GM18505 (cell line): ENCODE results near the gene ZNF831.

Experiments
- ATAC-seq: cut with Tn5 transposase; IDR thresholded peaks from one replicate; pipeline ENCODE4 v1.9.1; 2021; ENCODE audit not compliant: unreplicated experiment
- POLR2A ChIP-seq: IDR thresholded peaks from 4 replicates; pipeline ENCODE4 v1.6.1; 2011; ENCODE audit warnings: borderline replicate concordance; ENCODE audit not compliant: insufficient read depth, insufficient read length; ENCODE audit errors: extremely low read depth

The ZNF831 gene

DNA sequence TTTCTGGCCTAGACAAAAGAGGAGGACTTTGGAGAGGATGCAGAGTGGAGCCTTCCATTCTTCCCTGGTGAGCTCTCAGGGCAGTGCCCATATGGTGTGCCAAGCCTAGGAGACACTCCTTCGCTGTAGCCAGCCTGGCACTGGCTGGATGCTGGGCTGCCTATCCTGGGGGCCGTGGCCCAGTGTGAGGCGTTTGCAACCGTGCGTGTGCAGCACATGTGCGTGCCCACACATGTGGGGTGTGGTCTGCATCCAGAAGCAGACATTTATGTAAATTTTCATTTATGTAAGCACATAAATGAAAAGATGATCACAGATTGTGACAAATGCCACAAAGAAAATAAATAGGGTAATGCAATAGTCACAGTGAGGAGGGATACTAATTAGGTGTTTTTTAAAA lies 35.8 kb upstream of the ZNF831 start:
- TF ChIP-seq POLR2A = no peak
- no peak for ATAC-seq

DNA sequence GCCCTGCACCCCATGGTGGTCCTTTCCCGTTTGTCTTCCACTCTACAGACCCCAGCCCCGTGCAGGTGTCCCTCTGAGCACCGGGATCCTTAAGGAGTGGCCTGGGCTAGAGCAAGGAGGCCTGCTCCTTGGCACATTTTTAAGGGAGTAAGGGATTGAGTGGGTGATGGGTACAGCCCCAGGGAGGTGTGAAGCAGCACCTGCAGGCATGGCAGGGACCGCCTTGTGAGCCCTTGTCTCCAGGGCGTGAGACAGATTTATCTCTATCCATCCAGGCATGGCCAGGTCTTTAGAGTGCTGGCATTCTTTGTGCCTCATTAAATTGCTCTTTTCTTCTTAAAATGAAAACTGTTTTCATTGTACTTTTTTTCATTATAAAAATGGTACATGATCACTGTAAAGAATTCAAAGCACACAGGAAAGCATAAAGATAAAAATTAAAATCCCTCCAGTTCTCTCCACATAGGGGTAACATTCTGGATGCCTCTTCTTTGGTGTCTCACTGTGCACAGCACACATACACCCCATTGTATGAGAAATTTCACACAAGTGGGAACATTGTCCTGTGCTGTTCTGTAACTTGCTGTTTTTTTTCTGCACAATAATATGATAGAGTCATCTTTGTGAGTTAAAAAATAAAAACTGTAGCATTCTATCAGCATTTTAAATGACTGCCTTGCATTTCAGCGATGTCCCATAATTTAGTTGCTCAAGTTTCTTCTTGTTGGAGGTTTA lies 31.9 kb upstream of the ZNF831 start:
- no peak for ATAC-seq
- TF ChIP-seq POLR2A = no peak

DNA sequence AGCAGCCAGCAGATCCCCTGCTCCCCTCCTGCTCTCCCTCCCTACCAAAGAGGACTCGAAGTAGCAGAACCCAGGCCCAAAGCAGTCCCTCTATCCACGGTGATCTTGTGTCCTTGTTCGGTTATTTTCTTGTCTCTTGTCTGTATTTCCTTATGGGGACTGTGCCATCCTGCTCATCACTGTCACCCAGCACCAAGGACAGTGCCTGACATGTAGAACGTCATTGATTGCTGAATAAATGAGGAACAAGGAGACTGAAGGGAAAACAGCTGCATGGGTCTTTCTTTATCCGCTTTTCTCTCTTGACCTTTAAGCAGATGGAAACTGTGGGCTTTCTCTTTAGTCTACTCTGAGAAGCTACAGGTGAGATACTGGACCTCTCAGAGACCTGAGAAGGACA lies 29.4 kb upstream of the ZNF831 start:
- ATAC-seq = no peak
- no peak for TF ChIP-seq POLR2A

DNA sequence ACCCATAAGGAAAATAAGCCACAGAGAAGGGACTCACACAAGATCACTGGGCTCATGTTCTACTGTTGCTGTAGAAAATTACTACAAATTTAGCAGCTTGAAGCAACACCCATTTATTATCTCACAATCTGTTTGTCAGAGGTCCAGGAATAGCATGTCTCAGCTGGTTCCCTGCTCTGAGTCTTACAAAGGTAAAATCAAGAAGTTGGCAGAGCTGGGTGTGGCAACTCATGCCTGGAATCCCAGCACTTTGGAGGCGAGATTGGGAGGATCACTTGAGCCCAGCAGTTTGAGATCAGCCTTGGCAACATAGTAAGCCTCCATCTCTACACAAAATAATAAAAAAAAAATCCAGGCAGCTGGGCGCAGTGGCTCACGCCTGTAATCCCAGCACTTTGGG lies 28.5 kb upstream of the ZNF831 start:
- no peak for TF ChIP-seq POLR2A
- ATAC-seq = no peak

DNA sequence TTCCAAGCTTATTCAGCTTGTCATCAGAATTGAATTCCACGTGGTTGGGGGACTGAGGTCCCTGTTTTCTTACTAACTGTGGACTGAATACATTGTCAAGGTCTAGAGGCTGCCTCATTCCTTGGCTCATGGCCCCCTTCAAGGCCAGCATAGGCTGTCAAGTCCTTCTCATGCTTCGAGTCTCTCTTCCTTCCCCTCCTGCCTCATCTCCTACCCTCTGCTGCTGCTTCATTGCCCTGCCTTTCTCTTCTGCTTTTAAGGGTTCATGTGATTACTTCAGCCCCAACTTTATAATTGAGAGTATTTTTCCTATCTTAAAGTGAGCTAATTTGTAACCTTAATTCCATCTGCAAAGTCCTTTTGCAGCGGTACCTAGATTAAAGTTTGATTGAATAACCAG lies 27.6 kb upstream of the ZNF831 start:
- no peak for TF ChIP-seq POLR2A
- no peak for ATAC-seq

DNA sequence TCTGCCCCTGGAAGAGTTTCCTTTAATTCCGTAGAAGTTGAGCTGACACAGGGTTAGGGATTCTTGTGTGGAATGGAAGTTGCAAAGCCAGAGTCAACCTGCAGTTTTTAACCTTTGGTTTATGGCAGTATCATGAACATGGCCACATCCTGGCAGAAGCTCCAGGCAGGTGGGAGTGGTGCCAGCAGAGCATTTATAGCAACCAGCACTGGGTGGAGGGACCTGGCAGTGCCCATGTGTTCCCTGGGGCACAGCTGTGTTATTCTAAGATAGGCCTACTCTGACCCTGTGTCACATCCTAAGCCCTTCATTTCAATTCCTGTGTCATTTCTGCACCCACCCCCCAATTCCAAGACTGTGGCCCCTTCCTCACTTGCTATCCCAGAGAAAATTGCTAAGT lies 26.1 kb upstream of the ZNF831 start:
- no peak for TF ChIP-seq POLR2A
- ATAC-seq = no peak

DNA sequence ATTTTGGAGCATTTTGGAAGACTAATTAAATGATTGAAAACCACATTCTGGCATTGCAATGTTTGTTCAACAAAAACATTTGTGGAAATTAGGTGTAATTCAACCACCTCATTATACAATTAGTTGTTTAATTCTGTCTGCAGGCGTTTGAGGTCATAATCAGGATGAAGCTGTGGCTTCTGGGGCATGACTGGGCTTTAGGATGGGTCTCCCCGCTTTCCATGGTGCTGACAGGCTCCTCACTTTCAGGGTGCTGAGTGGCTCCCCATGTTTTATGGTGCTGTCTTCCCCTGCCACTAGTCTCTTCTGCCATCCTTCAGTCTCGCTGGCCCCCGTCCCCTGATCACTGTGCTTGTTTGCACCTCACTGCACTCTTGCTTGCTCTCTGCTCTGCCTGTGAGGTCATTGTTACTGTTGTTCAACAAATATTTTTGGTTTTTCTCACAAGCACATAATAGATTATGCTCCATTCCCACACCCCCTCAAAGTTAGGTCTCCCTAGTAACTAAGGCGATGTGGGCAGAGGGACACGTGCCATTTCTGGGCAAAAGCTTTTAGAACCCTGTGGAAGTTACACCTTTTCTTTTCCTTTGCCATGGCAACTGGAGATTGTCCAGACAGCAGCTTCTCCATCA lies 25.4 kb upstream of the ZNF831 start:
- ATAC-seq = no peak
- TF ChIP-seq POLR2A = no peak

DNA sequence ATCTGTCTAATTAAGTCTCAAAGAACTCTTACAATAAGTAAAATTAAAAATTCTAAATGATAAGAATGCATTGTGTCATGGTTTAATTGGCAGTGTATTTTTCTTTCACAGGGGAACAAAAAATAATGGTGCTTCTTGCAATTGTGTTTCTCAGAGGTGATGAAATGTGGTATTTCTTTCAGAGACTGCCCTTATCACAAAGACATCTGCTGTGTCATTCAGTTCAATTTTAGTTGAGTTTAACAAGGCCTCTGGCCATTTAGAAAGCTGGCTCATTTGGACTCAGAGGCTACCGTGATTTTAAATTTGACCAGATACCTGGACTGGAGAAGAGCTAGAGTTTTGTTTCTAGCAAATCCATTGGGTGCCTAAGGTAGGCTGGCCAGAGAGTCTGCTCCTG lies 23.6 kb upstream of the ZNF831 start:
- no peak for TF ChIP-seq POLR2A
- no peak for ATAC-seq

DNA sequence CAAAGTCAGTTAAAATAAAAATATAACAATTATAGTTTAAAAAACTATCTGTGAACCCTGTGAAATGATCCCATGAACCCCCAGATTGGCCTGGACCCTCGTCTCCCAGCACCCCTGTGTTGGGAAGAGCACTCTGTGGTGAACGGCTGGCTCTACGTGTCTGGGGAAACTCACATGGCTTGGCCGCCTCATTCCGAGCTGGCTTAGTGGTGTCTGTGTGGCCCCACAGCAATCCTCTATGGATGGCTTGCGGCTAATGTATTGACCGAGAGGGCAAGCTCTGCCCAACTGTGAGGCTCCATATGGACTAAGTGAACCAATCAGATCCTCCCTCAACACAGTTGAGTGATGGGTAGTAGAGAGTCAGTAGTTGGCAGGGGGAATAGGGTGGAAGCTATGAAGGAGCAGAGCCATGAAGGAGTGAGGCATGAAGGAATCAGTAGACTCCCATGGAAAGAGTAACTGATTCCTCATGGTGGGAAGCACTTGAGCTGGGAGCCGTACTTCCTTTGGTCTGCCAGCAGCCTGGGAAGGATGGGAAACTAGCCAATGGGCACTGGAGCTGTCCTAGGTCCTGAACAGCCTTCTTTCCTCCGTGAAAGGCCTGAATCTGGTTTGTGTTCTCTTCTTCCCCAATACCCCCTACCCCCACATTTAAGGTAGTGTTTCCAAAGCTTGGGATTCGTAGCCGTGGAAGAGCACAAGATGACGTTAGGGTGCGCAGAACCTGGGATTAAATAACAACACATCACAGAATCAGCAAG lies 21.6 kb upstream of the ZNF831 start:
- ATAC-seq = no peak
- no peak for TF ChIP-seq POLR2A

DNA sequence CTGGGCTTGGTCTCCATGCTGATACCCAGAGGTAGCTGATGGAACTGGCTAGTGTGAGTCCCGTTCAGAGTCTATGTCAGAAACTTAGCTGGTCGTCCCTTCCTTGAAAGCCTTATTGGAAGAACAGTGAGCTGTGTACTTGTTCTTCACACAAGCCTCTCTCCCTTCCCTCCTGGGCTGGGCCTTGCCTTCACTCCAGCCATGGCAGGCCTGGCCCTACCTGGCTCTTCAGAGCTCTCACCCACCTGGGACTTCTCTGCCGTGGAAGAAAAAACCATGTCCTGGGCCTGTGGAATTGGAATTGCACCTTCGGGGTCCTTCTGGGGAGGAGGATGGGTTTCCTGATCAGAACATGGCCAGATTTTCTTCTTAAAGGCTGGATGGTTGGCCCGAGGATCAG lies 20.3 kb upstream of the ZNF831 start:
- TF ChIP-seq POLR2A = no peak
- ATAC-seq = no peak

DNA sequence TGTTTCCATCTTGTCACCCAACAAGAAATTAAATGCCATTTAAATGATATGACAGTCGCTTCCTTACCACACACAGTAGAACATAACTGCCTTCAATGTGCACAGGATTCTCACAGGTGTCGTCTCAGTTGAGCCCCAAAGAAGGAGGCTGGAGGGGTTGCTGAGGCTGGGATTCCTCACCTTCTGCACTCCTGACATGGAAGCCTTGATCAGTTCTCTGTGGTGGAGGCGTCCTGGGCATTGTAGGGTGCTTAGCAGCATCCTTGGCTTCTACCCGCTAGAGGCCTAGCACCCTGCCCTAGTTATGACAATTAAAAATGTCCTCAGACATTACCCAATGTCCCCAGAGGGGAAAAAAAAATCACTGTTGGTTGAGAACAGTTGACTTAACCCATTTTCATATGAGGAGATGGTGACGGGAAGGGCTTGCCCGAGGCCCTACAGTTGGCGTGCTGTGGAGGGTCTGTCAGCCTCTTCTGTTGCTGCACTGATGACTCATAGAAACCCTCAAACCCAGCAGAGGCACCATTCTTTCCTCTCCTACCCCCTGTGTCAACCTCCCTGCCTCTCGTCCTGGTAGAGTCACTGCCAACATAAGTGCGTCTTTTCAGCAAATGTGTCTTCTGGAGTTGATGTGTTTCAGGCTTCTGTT lies 19.3 kb upstream of the ZNF831 start:
- no peak for ATAC-seq
- TF ChIP-seq POLR2A = no peak

DNA sequence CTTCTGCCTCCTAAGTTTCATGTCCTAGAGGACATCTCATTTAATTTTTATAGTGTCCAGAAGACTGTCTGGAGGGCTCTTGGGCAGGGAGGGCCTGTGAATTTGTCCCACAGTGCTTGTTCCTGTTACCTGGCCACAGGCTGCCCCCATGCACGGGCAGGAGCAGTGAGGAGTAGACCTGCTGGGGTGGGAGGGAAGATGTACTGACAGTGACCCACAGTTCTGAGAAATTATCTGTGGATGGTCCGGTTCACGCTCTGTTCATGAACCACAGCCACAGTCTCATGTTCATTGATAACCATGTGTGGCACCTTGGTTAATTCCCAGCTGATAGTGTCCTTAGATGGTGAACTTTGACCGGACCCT lies 18.8 kb upstream of the ZNF831 start:
- ATAC-seq = no peak
- TF ChIP-seq POLR2A = no peak

DNA sequence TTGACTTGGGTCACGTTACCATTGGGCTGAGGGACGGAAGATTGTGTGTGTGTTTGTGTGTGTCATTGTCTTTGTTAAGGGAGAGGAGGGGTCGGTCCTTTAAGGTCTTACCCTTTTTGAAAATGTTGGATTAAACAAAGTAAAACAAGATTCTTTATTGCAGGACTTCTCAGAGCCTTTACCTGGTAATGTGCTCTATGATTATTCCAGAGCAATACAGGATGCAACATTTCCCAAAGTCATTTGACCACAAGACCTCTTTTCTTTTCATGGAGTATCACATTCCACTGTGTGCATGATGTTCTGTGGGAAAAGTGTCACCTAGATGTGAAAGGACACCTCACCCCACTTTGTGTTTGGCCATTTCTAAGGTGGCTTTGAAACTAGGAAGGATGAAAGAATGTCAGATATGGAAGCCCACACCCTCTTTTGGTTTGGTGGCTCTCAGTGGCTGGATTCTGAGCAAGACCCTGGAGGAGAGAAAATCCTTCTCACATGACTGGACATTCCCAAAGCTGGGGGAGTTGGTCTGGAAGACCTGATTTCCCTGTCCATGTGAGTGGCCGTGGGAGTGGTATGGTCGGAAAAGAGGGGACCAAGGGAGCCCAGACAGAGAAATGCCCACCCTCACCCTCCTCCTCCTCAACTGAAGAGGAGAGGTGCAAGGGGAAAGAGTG lies 18.2 kb upstream of the ZNF831 start:
- no peak for ATAC-seq
- no peak for TF ChIP-seq POLR2A
